ENCODE data around the gene ECHDC3.
"Not testable (repeated sequence)": the region's sequence is repeated elsewhere in the genome, so short reads cannot be mapped to it uniquely, and the experiment has no call there.

The ECHDC3 gene, protein sequence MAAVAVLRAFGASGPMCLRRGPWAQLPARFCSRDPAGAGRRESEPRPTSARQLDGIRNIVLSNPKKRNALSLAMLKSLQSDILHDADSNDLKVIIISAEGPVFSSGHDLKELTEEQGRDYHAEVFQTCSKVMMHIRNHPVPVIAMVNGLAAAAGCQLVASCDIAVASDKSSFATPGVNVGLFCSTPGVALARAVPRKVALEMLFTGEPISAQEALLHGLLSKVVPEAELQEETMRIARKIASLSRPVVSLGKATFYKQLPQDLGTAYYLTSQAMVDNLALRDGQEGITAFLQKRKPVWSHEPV

DNA sequence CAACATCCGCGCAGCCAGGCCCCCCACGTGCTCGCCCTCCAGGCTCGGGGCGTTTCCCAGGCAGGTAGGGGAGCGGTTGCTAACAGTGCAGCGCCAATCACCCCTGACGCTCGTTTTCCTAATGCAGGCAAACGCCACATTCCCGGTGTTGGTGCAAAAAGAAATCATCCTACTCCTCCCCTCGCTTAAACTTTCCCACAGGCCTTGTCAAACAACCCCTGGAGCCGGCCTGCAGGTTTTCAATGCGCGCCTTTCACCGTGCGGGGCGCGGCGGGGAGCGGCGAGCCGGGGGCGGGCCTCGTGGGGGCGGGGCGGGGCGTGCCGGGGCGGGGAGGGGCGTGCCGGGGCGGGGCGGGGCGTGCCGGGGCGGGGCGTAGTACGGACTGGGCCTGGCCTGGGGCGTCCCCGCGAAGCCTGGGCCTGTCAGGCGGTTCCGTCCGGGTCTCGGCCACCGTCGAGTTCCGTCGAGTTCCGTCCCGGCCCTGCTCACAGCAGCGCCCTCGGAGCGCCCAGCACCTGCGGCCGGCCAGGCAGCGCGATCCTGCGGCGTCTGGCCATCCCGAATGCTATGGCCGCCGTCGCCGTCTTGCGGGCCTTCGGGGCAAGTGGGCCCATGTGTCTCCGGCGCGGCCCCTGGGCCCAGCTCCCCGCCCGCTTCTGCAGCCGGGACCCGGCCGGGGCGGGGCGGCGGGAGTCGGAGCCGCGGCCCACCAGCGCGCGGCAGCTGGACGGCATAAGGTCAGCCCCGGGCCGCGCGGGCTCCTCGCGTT is at the start of gene ECHDC3:
ECHDC3 (plus strand) TSS at position 374 of the 770 bp plus-strand sequence; CDS start at position 569, 195 bp downstream.
- DNase-seq (ENCODE audit: low spot score) = no peak

GRCh38 chr10:11693376-11693775 is 48.8 kb upstream of the ECHDC3 start:
- DNase-seq (ENCODE audit: low spot score) = no peak

DNA sequence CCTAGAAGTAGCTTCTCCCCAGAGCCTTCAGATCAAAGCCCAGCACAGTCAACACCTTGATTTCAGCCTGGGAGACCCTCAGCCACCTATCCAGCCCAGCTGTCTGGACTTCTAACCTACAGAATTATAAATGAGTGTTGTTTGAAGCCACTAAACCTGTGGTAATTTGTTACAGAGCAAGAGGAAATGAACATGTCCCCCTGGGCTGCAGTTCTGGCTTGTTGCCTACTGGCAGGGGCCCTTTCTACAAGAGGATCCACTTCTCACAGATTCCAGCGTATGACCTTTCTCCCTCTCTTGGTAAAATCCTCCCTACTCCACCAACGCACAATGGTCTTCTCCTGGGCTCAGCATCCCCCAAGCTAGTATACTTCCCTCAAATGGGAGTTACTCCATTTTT is 46.4 kb upstream of the ECHDC3 start:
- no peak for DNase-seq (ENCODE audit: low spot score)

DNA sequence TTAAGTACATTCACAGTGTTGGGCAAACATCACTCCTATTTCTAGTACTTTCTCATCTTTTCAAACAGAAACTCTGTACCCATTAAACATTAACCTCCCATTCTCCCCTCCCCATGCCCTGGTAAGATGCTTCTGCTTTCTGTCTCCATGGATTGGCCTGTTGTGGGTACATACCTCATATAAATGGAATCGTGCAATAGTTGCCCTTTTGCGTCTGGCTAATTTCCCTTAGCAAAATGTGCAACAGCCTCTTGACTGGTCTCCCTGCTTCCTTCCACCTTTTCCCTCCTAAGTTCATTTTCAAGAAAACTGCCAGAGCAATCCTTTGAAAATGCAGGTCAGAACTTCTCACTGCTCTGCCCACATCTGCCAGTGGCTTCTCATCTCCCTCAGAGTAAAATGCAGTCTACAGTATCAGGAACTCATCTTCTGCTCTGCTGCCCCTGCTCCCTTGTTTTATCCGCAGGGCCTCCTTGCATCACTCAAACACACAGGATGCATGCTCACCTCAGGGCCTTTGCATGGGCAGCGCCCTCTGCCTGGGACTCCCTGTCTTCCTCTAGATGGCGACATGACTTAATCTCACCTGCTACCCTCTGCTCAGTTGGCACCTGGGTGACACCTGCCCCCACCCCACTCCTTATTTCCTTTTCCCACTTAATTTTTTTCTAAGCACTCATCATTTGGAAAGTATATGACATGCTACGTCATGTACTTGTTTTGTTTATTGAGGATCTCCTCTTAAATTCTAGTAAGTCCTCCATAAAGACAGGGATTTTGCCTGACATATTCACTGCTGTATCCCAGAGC is 44.3 kb upstream of the ECHDC3 start:
- DNase-seq (ENCODE audit: low spot score) = no peak

GRCh38 chr10:11698691-11699549 is 43.3 kb upstream of the ECHDC3 start:
- DNase-seq (ENCODE audit: low spot score) = peak; percentile 53

GRCh38 chr10:11699550-11700097 is 42.6 kb upstream of the ECHDC3 start:
- DNase-seq (ENCODE audit: low spot score) = no peak

DNA sequence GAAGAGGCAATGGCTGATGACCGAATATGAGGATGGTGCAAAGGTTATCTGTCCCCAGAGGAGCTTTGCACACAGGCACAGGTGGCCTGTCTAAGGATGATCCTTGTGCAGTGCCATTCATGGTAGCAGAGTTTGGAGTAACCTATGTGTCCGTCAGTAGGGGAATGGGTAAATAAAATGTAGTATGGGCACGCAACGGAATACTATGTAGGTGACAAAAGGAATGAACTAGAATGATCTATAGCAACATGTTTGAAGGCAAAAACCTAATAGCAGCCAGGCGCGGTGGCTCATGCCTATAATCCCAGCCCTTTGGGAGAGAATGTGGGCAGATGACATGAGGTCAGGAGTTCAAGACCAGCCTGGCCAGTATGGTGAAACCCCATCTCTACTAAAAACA is 41.6 kb upstream of the ECHDC3 start:
- DNase-seq (ENCODE audit: low spot score) = no peak

GRCh38 chr10:11701451-11702095 is 40.6 kb upstream of the ECHDC3 start:
- no peak for DNase-seq (ENCODE audit: low spot score)

DNA sequence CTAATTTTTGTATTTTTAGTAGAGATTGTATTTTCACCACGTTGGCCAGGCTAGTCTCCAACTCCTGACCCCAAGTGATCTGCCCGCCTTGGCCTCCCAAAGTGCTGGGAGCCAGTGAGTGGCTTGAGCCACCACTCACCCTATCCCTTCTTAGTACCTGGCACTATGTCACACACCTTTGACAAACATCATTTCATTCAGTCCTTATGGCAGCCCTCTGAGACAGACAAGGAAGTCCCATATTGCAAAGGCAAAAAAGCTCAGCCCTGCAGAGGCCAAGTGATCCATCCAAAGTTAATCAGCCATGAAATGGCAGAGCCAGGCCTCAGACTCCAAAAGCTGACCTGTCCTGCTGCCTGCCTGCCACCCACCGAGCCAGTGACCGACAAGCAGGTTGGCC is 39.9 kb upstream of the ECHDC3 start:
- DNase-seq (ENCODE audit: low spot score) = no peak

- no peak for DNase-seq (ENCODE audit: low spot score)
Measured at GRCh38 chr10:11704092-11704491, 38.1 kb upstream of the ECHDC3 start.

- DNase-seq (ENCODE audit: low spot score) = no peak
Measured at GRCh38 chr10:11705722-11706121, 36.5 kb upstream of the ECHDC3 start.

DNA sequence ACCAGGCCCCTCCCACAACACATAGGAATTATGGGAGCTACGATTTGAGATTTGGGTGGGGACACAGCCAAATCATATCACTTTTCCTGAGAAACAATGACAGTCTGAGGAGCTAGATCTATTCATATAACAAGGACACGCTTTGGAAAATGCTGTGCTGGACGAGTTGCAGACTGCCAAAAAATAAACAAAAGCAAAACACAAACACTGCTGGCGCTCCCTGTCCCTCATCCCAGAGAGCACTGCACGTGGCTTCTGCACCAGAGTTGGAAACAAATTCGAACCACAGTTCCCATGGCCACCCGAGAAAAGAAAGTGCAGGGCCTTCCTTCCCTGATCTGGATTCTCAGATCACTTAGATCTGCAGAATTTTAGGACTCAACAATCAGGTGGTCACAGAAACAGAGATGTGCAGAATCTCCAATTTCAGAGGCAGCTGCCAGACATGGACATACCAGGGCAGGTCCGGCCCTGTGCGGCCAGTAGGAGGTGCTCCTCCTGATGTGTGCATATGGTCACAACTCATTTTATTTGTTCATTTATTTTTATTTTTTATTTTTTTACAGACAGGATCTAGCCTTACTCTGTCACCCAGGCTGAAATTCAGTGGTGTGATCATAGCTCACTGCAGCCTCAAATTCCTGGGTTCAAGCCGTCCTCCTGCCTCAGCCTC is 35.2 kb upstream of the ECHDC3 start:
- no peak for DNase-seq (ENCODE audit: low spot score)

DNA sequence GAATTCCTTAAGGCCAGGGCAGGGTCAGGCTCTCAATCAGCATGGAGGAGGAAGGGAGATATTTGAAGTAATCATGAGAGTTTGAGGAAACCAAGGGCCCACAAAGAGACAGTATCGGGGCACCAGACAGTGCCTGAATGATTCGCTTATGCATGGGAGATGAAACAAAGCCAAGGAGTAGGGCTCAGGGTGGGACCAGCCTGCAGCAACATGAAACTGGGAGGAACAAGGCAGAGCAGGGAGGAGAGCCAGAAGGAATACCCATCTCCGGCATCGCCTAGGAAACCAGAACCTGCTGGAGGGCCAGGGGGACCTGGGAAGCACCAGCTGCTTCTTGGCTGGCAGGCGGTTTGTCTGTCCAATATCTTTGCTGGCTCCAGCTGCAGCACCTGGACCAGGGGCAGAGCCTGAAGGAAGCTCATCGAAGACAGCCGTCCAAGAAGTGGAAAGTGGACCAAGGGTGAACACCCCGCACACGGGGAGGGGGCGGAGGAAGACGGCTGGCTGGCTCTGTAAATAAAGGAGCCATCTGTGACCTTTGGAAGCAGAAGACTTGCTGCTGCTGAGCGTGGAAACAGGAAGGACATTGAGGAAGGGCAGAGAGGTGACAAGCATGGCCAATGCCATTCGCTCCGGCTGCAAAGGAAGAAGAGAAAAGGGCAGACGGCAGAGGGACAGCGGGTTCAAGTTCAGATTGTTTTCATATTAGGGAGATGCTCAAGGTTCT is 34.4 kb upstream of the ECHDC3 start:
- no peak for DNase-seq (ENCODE audit: low spot score)

GRCh38 chr10:11708801-11709200 is 33.4 kb upstream of the ECHDC3 start:
- DNase-seq (ENCODE audit: low spot score) = not testable (repeated sequence)

- DNase-seq (ENCODE audit: low spot score) = no peak
Measured at GRCh38 chr10:11712744-11713143, 29.4 kb upstream of the ECHDC3 start.

GRCh38 chr10:11713186-11713743 is 28.9 kb upstream of the ECHDC3 start:
- DNase-seq (ENCODE audit: low spot score) = peak; percentile 43

GRCh38 chr10:11713963-11714362 is 28.2 kb upstream of the ECHDC3 start:
- peak; percentile 56 for DNase-seq (ENCODE audit: low spot score)

DNA sequence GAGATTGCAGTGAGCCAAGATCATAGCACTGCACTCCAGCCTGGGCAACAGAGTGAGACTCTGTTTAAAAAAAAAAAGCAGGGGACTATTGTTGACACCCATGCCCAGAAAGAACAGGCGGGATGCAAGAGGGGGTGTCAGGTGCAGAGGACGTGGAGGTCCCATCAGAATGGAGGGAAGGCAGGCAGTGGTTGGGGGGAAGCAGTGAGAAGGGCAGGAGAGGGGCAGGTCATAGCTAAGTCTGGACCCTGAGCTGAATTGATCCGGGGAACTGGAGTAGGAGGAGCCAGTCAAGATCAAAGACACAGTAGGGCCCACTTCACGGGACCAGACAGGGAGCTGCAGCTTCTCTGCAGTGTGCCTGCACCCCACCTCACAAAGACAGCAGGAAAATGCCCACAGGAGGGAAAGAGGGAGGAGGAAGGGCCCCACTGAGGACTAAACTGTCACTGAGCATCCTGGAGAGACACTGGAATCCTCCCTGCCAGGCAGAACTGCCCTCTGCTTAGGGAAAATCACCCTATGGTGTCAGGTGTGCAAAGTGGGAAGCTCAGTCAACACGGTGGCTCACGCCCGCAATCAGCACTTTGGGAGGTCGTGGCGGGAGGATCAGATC is 27.3 kb upstream of the ECHDC3 start:
- DNase-seq (ENCODE audit: low spot score) = no peak
